GM23338 (cell line): ENCODE results near the gene DIAPH3. TPM values are rescaled to one million over a fixed set of nuclear protein-coding genes. Genes with fewer than 3 reads are reported as not detected.

ENCODE experiments used
- ATAC-seq: fragments of 200-7000 bp; cut with Tn5 transposase; 3 replicates; pipeline ENCODE4 v1.9.1; 2020
- DNase-seq: peaks from one replicate; pipeline ENCODE4 v3.0.0-alpha.2; 2015; ENCODE audit warnings: low spot score
- H2AFZ ChIP-seq: fragments of 200-600 bp; sonication (generic); 2 replicates; pipeline ENCODE4 v1.8.0; 2016; ENCODE audit warnings: antibody characterized with exemption, mild to moderate bottlenecking, moderate library complexity
- H3F3A ChIP-seq: fragments of 200-600 bp; sonication (generic); replicated peaks from 2 replicates; pipeline ENCODE4 v1.8.0; 2017; ENCODE audit warnings: antibody characterized with exemption, mixed run types, low read depth
- H3K27ac ChIP-seq: fragments of 200-600 bp; sonication (generic); 2 replicates; pipeline ENCODE4 v1.6.1; 2016; ENCODE audit warnings: low read depth
- H3K27me3 ChIP-seq: fragments of 200-600 bp; sonication (generic); 2 replicates; pipeline ENCODE4 v1.8.0; 2016; ENCODE audit warnings: mild to moderate bottlenecking, mixed run types, moderate library complexity; ENCODE audit not compliant: insufficient read depth
- H3K36me3 ChIP-seq: fragments of 200-600 bp; sonication (generic); 2 replicates; pipeline ENCODE4 v1.8.0; 2016; ENCODE audit warnings: mild to moderate bottlenecking; ENCODE audit not compliant: insufficient read depth
- H3K4me1 ChIP-seq: fragments of 200-600 bp; sonication (generic); 2 replicates; pipeline ENCODE4 v1.8.0; 2016; ENCODE audit warnings: mild to moderate bottlenecking, moderate library complexity; ENCODE audit not compliant: insufficient read depth
- H3K4me2 ChIP-seq: fragments of 200-600 bp; sonication (generic); 2 replicates; pipeline ENCODE4 v1.7.1; 2017; ENCODE audit warnings: mixed run types
- H3K4me3 ChIP-seq: fragments of 200-600 bp; sonication (generic); 2 replicates; pipeline ENCODE4 v1.6.1; 2016; ENCODE audit warnings: mixed run types
- H3K79me2 ChIP-seq: fragments of 200-600 bp; sonication (generic); replicated peaks from 2 replicates; pipeline ENCODE4 v1.8.0; 2017; ENCODE audit warnings: mild to moderate bottlenecking; ENCODE audit not compliant: insufficient read depth
- H3K9me2 ChIP-seq: fragments of 200-600 bp; sonication (generic); 2 replicates; pipeline ENCODE4 v1.8.0; 2017; ENCODE audit not compliant: insufficient read depth
- H4K20me1 ChIP-seq: fragments of 200-600 bp; sonication (generic); replicated peaks from 2 replicates; pipeline ENCODE4 v1.8.0; 2017; ENCODE audit warnings: mild to moderate bottlenecking; ENCODE audit not compliant: insufficient read depth
- H3K27ac Mint-ChIP-seq: 2 replicates; pipeline ENCODE4 v1.8.0; 2020; ENCODE audit warnings: inconsistent platforms, mild to moderate bottlenecking, moderate library complexity, mixed read lengths
- H3K27me3 Mint-ChIP-seq: 3 replicates; pipeline ENCODE4 v1.8.0; 2022; ENCODE audit warnings: low read depth, mild to moderate bottlenecking, moderate library complexity, mixed read lengths, inconsistent platforms; ENCODE audit not compliant: insufficient read depth, poor library complexity
- H3K36me3 Mint-ChIP-seq: 3 replicates; pipeline ENCODE4 v1.8.0; 2021; ENCODE audit warnings: low read depth, mild to moderate bottlenecking, inconsistent platforms, moderate library complexity, mixed read lengths
- H3K4me1 Mint-ChIP-seq: 3 replicates; pipeline ENCODE4 v1.8.0; 2020; ENCODE audit warnings: mild to moderate bottlenecking, inconsistent platforms, mixed read lengths
- H3K4me3 Mint-ChIP-seq: 3 replicates; pipeline ENCODE4 v1.8.0; 2021; ENCODE audit warnings: moderate library complexity, mild to moderate bottlenecking, inconsistent platforms, mixed read lengths
- H3K9me3 Mint-ChIP-seq: 3 replicates; pipeline ENCODE4 v1.8.0; 2020; ENCODE audit warnings: moderate library complexity, mild to moderate bottlenecking, inconsistent platforms, mixed read lengths
- CREB1 ChIP-seq: fragments of 250-450 bp; sonication (Bioruptor Pico); IDR thresholded peaks from 2 replicates; pipeline ENCODE4 v1.5.0; 2020; ENCODE audit warnings: low read depth, mild to moderate bottlenecking, moderate library complexity
- CTCF ChIP-seq, 2 experiments: fragments of 200-600 bp in 1 of 2; sonication (generic) in 1 of 2; conservative IDR thresholded peaks; 2 replicates each; pipeline versions ENCODE4 v1.5.1 to v1.6.1; 2016 to 2017; ENCODE audit warnings: antibody characterized with exemption in 2 of 2, low read depth in 2 of 2, mild to moderate bottlenecking in 2 of 2, moderate library complexity in 1 of 2
- ETS1 ChIP-seq: IDR thresholded peaks from 2 replicates; pipeline ENCODE4 v1.6.1; 2016; ENCODE audit warnings: antibody characterized with exemption
- EZH2 ChIP-seq: fragments of 200-600 bp; sonication (generic); IDR thresholded peaks from one replicate; pipeline ENCODE4 v1.8.0; 2017; ENCODE audit warnings: antibody characterized with exemption, mild to moderate bottlenecking, low read depth; ENCODE audit not compliant: unreplicated experiment
- JUNB ChIP-seq: IDR thresholded peaks from one replicate; pipeline ENCODE4 v1.6.1; 2016; ENCODE audit warnings: antibody characterized with exemption; ENCODE audit not compliant: unreplicated experiment
- NANOG ChIP-seq: IDR thresholded peaks from 2 replicates; pipeline ENCODE4 v1.6.1; 2016; ENCODE audit warnings: antibody characterized with exemption, borderline replicate concordance
- POLR2AphosphoS5 ChIP-seq: IDR thresholded peaks from 2 replicates; pipeline ENCODE4 v1.6.1; 2016; ENCODE audit warnings: antibody characterized with exemption, low read depth
- REST ChIP-seq: IDR thresholded peaks from one replicate; pipeline ENCODE4 v1.6.1; 2018; ENCODE audit warnings: antibody characterized with exemption; ENCODE audit not compliant: unreplicated experiment
- STAT1 ChIP-seq: IDR thresholded peaks from one replicate; pipeline ENCODE4 v1.6.1; 2016; ENCODE audit warnings: antibody characterized with exemption; ENCODE audit not compliant: unreplicated experiment
- ZNF114 ChIP-seq: fragments of 250-450 bp; sonication (Bioruptor Pico); IDR thresholded peaks from 2 replicates; pipeline ENCODE4 v1.5.0; 2020; ENCODE audit warnings: mild to moderate bottlenecking, moderate library complexity
- ZNF331 ChIP-seq: fragments of 250-450 bp; sonication (Bioruptor Pico); IDR thresholded peaks from 2 replicates; pipeline ENCODE4 v1.5.0; 2020; ENCODE audit warnings: low read depth, mild to moderate bottlenecking, moderate library complexity
- polyA plus RNA-seq: library from polyadenylated mRNA; unstranded; fragments of >200 nt; fragmentation: Nextera tagmentation; extraction: Ambion mirVana; gene quantifications from 2 replicates; pipeline ENCODE4 v1.2.1, GENCODE V29; 2016
- total RNA-seq: library from RNA; depleted of rRNA; stranded (reverse); fragments of >200 nt; shearing (Covaris generic); gene quantifications from 2 replicates; pipeline ENCODE4 v1.2.3, GENCODE V29; 2014

Gene DIAPH3
- total and polyA plus RNA-seq, 2 experiments from 2014 or later, result 23.4 to 30.2 TPM

- Mint-ChIP-seq H3K9me3 (no peaks in the 10 kb centered on the region), H3K27me3 (no peaks in the 10 kb centered on the region), H3K4me1 (no peaks in the 10 kb centered on the region), H3K4me3 (no peak overlapping the region), H3K27ac (no peak overlapping the region), H3K36me3 (no peaks in the 10 kb centered on the region)
- Histone ChIP-seq H3K27me3 (no peaks in the 10 kb centered on the region), H3K79me2 (no peaks in the 10 kb centered on the region), H3K9me2 (no peaks in the 10 kb centered on the region), H3K27ac (no peak overlapping the region), H3K4me3 (no peak overlapping the region), H3K36me3 (no peaks in the 10 kb centered on the region), H3K4me2 (no peak overlapping the region), H2AFZ (no peak overlapping the region), H3K4me1 (no peaks in the 10 kb centered on the region), H4K20me1 (no peaks in the 10 kb centered on the region), H3F3A (no peaks in the 10 kb centered on the region)
- no peak for ATAC-seq
- TF ChIP-seq CREB1, result no peak
- TF ChIP-seq NANOG, result no peak
- no peak for TF ChIP-seq STAT1
- TF ChIP-seq EZH2, result no peak
- no peak for TF ChIP-seq ETS1
- no peak for TF ChIP-seq ZNF331 (CRISPR knock-in tag)
- no peak for TF ChIP-seq POLR2AphosphoS5
- no peak for TF ChIP-seq CTCF (conservative IDR thresholded peaks at IDR 0.05; ENCODE audit: low read depth in 2 of 2)
- TF ChIP-seq ZNF114, result no peak
- TF ChIP-seq REST, result no peak
- TF ChIP-seq JUNB, result no peak
- no peak for DNase-seq
These were observed 383.7 kb downstream of the DIAPH3 start for GRCh38 chr13:59780058-59780457.
